ENCODE data around the gene ULK3. TPM values are rescaled to one million over a fixed set of nuclear protein-coding genes. Genes with fewer than 3 reads are reported as not detected.

Gene ULK3
- polyA plus RNA-seq, 3 donors = 26.0 to 32.9 (median 31.5) TPM

GRCh38 chr15:74841891-74842373 lies 1.0 kb downstream of the ULK3 start:
- no peak for DNase-seq (ENCODE audit: low read depth in 3 of 3, low spot score in 2 of 3)

DNA sequence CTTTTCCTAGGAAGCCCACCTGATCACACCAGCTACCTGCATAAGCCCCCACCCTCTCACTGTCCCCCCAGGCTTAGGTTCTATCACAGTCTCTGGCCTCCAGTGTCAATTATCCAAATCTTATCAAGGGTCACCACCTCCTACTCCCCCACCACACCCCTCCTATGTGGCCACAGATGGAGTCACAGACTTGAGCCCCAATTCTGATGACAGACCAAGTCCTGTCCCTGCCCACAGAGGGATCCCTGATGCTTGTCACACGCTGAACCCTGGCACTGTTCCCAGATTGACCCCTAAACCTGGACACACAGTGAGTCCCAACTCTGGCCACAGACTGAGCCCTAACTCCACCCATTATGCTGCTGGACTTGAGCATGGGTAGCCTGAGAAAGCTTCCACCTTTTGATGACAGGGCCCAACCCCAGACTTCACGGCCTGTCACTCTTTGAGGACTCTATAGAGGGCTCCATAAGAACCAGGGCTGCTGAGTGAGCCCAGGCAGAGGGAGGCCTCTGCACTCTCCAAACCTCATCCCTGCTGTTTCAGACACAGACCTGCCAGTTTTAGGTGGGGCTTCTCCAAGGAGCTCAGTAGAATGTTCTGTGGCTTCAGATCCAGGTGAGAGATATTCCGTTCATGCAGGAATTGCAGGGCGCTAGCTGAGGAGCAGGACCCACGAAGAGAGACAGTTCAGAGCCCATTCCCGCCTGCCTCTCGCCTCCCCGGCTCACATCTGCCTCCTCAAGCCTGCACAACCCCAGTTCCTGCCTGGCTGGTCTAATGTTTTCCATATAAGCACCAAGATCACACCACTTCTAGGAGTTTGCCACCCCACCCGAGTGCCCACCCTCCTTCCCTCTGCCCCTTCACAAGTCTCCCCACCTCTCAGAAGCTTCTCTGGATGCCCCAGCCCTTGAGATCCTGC lies 1.8 kb downstream of the ULK3 start:
- DNase-seq (ENCODE audit: low read depth in 3 of 3, low spot score in 2 of 3) = no peak

GRCh38 chr15:74839526-74840395 lies 3.2 kb downstream of the ULK3 start:
- no peak for DNase-seq (ENCODE audit: low read depth in 3 of 3, low spot score in 2 of 3)

- DNase-seq (ENCODE audit: low read depth in 3 of 3, low spot score in 2 of 3) = no peak
These were observed 4.0 kb downstream of the ULK3 start for GRCh38 chr15:74838746-74839525.

- no peak for DNase-seq (ENCODE audit: low read depth in 3 of 3, low spot score in 2 of 3)
These were observed 4.8 kb downstream of the ULK3 start for GRCh38 chr15:74838137-74838516.

- no peak for DNase-seq (ENCODE audit: low read depth in 3 of 3, low spot score in 2 of 3)
These were observed 5.3 kb downstream of the ULK3 start for GRCh38 chr15:74837482-74838136.

DNA sequence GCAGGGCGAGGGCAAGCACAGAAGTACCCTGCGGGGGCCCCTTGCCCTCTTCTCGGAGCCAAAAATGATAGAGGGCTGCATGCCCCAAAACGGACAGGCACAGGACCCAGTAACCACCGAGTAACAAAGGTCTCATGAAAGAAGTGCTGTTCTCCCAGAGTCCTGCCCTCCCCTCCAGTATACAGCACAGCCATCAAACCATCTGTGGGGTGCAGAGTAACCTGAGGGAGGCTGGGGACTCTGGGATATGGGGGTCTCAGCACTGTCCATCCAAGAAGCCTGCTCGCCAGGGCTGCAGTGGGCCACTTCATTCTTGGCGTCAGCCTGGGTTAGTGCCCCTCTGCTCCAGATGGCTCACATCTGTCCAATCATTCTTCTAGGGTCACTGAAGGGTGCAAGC lies 6.1 kb downstream of the ULK3 start:
- DNase-seq (ENCODE audit: low read depth in 3 of 3, low spot score in 2 of 3) = no peak

- no peak for DNase-seq (ENCODE audit: low read depth in 3 of 3, low spot score in 2 of 3)
These were observed 7.6 kb downstream of the ULK3 start for GRCh38 chr15:74835312-74835823.

GRCh38 chr15:74833376-74834107 lies 9.4 kb downstream of the ULK3 start:
- DNase-seq (ENCODE audit: low read depth in 3 of 3, low spot score in 2 of 3) = no peak

- DNase-seq (ENCODE audit: low read depth in 3 of 3, low spot score in 2 of 3) = no peak
These were observed 10.1 kb downstream of the ULK3 start for GRCh38 chr15:74832826-74833225.

- no peak for DNase-seq (ENCODE audit: low read depth in 3 of 3, low spot score in 2 of 3)
These were observed 11.0 kb downstream of the ULK3 start for GRCh38 chr15:74831813-74832495.

DNA sequence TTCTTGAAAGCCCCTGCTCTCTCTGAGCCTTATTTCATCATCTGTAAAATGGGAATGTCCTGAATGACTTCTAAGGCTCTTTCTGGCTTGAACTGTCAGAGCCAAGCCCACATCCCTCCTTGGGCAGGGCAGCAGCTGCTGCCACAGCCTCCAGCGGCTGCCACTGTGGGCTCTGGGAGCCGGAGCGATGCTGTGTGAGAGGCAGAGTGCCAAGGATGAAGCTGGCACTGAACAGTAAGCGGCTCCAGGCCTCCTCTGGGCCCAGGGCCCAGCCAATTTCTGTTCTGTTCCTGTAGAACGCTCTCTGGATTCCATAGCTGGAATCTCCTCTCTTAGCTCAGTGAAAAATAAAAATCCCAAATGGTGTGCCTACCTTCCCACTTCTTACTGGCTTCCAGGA lies 12.1 kb downstream of the ULK3 start:
- DNase-seq (ENCODE audit: low read depth in 3 of 3, low spot score in 2 of 3) = no peak

GRCh38 chr15:74829991-74830390 lies 13.0 kb downstream of the ULK3 start:
- DNase-seq (ENCODE audit: low read depth in 3 of 3, low spot score in 2 of 3) = no peak

GRCh38 chr15:74829486-74829885 lies 13.5 kb downstream of the ULK3 start:
- no peak for DNase-seq (ENCODE audit: low read depth in 3 of 3, low spot score in 2 of 3)

- DNase-seq (ENCODE audit: low read depth in 3 of 3, low spot score in 2 of 3) = no peak
These were observed 14.1 kb downstream of the ULK3 start for GRCh38 chr15:74828835-74829234.

GRCh38 chr15:74827614-74828013 lies 15.3 kb downstream of the ULK3 start:
- no peak for DNase-seq (ENCODE audit: low read depth in 3 of 3, low spot score in 2 of 3)

GRCh38 chr15:74826921-74827320 lies 16.0 kb downstream of the ULK3 start:
- DNase-seq (ENCODE audit: low read depth in 3 of 3, low spot score in 2 of 3) = no peak

- no peak for DNase-seq (ENCODE audit: low read depth in 3 of 3, low spot score in 2 of 3)
These were observed 16.6 kb downstream of the ULK3 start, which contains the start of gene CPLX3 for GRCh38 chr15:74826364-74826819. CPLX3 (plus strand) TSS chr15:74826627; CDS start chr15:74826704, 77 bp downstream.

Measured in right renal cortex interstitium (tissue), 3 donors.